T-helper 17 cell (primary cell): ENCODE measurements around the gene CD109. TPM values are rescaled to one million over a fixed set of nuclear protein-coding genes. Genes with fewer than 3 reads are reported as not detected.
"Not testable (repeated sequence)": the region's sequence is repeated elsewhere in the genome, so short reads cannot be mapped to it uniquely, and the experiment has no call there.

Source experiments
- ATAC-seq: fragments of 150-1000 bp; cut with Tn5 transposase; 2 replicates; pipeline ENCODE4 v1.10.0; 2021; ENCODE audit warnings: mild to moderate bottlenecking, moderate library complexity
- DNase-seq, 3 donors: peaks; one replicate each; pipeline versions ENCODE4 v3.0.0 to v3.0.0-alpha.2; 2020 to 2021
- H3K9me3 ChIP-seq: one replicate; pipeline ENCODE4 v1.7.0; 2013; ENCODE audit warnings: low read length, mild to moderate bottlenecking; ENCODE audit not compliant: control insufficient read depth, poor library complexity, severe bottlenecking
- H3K27ac Mint-ChIP-seq: one replicate; pipeline ENCODE4 v1.8.0; 2022; ENCODE audit warnings: mild to moderate bottlenecking, moderate library complexity, mixed read lengths
- H3K27me3 Mint-ChIP-seq: one replicate; pipeline ENCODE4 v1.8.0; 2022; ENCODE audit warnings: mixed read lengths
- H3K36me3 Mint-ChIP-seq: one replicate; pipeline ENCODE4 v1.8.0; 2022; ENCODE audit warnings: low read depth, mixed read lengths
- H3K4me1 Mint-ChIP-seq: one replicate; pipeline ENCODE4 v1.8.0; 2022; ENCODE audit warnings: mild to moderate bottlenecking, mixed read lengths
- H3K4me3 Mint-ChIP-seq: one replicate; pipeline ENCODE4 v1.8.0; 2022; ENCODE audit warnings: mild to moderate bottlenecking, moderate library complexity, mixed read lengths
- total RNA-seq, 4 donors: library from RNA in 2 of 4; stranded (reverse) in 2 of 4; gene quantifications; one replicate each; pipeline ENCODE4 v1.2.3 and lab custom pipeline; 2022 to 2026

CD109 gene
- total RNA-seq, 2 donors from 2014 or later: 0.30 to 0.83 TPM

DNA sequence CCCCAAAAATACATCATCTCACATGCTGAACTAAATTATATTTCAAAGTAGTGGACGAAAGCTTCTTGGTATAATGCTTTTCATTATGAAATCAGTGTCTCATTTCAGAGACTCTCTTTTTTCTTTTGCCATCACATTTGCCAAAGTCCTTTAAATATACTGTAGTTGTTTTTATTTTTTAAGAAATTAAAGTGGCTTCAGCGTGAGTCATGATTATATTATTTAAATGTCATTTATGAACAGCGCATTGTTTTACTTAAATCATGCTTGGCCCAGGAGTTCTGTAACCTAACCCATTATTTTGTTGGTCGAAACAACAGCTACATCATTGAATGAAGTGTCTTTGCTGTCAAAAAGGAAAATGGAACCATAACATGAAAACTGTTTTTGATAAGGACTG lies 100.9 kb downstream of the CD109 start:
- H3K9me3 ChIP-seq: no peaks in the 10 kb centered on the region
- no peaks in the 10 kb centered on the region for H3K27me3 Mint-ChIP-seq
- H3K36me3 Mint-ChIP-seq: peaks cover 2% of the 10 kb centered on the region
- no peak overlapping the region for H3K4me3 Mint-ChIP-seq
- DNase-seq (no peak), ATAC-seq (no peak)
- no peaks in the 10 kb centered on the region for H3K4me1 Mint-ChIP-seq
- no peak overlapping the region for H3K27ac Mint-ChIP-seq

DNA sequence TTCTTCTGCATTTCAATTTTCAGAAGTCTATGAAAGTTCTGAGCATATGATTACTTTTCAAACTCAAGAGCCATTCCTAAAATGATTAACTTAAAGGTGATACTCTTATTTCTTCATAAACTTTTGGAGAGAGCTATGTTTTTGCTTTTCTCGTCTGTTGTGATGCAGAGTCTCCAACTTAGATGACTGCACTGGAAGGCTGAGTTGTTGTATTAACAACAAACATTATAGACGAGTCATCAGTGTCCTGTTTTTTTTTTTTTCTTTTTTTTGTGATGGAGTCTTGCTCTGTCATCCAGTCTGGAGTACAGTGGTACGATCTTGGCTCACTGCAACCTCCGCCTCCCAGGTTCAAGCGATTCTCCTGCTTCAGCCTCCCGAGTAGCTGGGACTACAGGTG lies 101.9 kb downstream of the CD109 start:
- ATAC-seq (no peak), DNase-seq (no peak)
- Mint-ChIP-seq H3K4me1 (no peaks in the 10 kb centered on the region), H3K27me3 (peaks cover under 1% of the 10 kb centered on the region), H3K36me3 (peaks cover 2% of the 10 kb centered on the region), H3K4me3 (no peak overlapping the region), H3K27ac (no peak overlapping the region)
- no peaks in the 10 kb centered on the region for H3K9me3 ChIP-seq

DNA sequence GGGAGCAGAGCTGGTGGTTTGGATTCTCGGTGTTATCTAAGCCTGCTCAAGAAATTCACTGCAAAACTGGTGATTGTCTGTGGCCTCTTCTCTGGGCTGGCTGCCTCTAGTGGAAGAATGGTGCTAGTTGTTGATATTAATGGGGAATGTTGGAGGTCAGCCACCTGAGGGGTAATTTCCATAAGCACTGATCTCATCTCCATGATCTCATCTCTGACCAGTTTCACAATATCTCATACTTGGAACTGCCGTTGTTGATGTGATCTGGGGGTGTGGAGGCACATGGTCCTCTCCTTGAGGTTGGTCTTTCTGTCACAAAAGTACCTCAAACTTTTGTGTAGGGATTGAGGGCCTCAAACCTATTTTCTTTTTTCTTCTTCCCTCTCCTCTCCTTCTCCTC lies 102.6 kb downstream of the CD109 start:
- H3K9me3 ChIP-seq: no peaks in the 10 kb centered on the region
- H3K36me3 Mint-ChIP-seq: peaks cover 2% of the 10 kb centered on the region
- DNase-seq: no peak
- no peak overlapping the region for H3K27ac Mint-ChIP-seq
- H3K4me3 Mint-ChIP-seq: no peak overlapping the region
- H3K4me1 Mint-ChIP-seq: no peaks in the 10 kb centered on the region
- ATAC-seq: no peak
- peaks cover 4% of the 10 kb centered on the region for H3K27me3 Mint-ChIP-seq

- Mint-ChIP-seq H3K27me3 (peaks cover 4% of the 10 kb centered on the region), H3K4me3 (no peak overlapping the region), H3K36me3 (no peaks in the 10 kb centered on the region), H3K4me1 (no peaks in the 10 kb centered on the region), H3K27ac (no peak overlapping the region)
- no peaks in the 10 kb centered on the region for H3K9me3 ChIP-seq
- ATAC-seq (no peak), DNase-seq (no peak)
Observed at GRCh38 chr6:73800997-73801396, 105.0 kb downstream of the CD109 start.

DNA sequence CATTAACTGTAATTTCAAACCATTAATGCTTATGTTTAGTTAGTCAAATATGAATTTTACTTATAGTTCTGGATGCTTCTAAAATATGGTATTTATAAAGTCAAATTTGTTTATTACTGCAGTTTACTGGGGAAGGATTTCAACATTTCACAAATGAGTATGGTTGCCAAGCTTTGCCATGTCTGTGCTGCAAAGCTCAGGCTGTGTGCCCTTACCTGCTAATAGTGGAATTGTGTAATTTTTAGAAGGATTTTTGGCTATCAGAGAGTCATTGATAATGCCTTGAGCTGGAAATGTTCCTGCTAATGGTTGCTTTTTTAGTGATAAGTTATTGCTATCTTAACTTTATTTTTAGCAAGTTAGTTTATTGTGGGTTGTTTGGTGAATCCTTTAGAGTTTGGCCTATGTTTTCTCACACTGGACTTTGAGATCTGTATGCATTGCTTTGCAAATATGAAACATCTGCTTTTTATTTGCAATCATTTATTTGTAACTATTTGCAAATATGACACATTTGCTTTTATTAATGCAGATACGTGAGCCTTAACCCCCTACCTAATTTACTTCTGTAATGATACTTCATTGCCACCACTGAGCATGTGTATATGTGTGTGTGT lies 105.8 kb downstream of the CD109 start:
- no peaks in the 10 kb centered on the region for H3K4me1 Mint-ChIP-seq
- no peak for ATAC-seq
- peaks cover 4% of the 10 kb centered on the region for H3K27me3 Mint-ChIP-seq
- H3K36me3 Mint-ChIP-seq: no peaks in the 10 kb centered on the region
- H3K9me3 ChIP-seq: no peaks in the 10 kb centered on the region
- no peak overlapping the region for H3K4me3 Mint-ChIP-seq
- no peak for DNase-seq
- H3K27ac Mint-ChIP-seq: no peak overlapping the region

- Mint-ChIP-seq H3K36me3 (no peaks in the 10 kb centered on the region), H3K27me3 (peaks cover 4% of the 10 kb centered on the region), H3K4me3 (no peak overlapping the region), H3K4me1 (no peaks in the 10 kb centered on the region), H3K27ac (no peak overlapping the region)
- no peaks in the 10 kb centered on the region for H3K9me3 ChIP-seq
- no peak for DNase-seq
- no peak for ATAC-seq
Observed at GRCh38 chr6:73802366-73802765, 106.4 kb downstream of the CD109 start.

- ATAC-seq (no peak), DNase-seq (no peak)
- Mint-ChIP-seq H3K4me1 (no peaks in the 10 kb centered on the region), H3K27ac (no peak overlapping the region), H3K27me3 (peaks cover 4% of the 10 kb centered on the region), H3K4me3 (no peak overlapping the region), H3K36me3 (no peaks in the 10 kb centered on the region)
- H3K9me3 ChIP-seq: no peaks in the 10 kb centered on the region
Observed at GRCh38 chr6:73803562-73804241, 107.7 kb downstream of the CD109 start.

GRCh38 chr6:73805221-73805620 lies 109.2 kb downstream of the CD109 start:
- not testable (repeated sequence) for H3K4me1 Mint-ChIP-seq, DNase-seq, H3K27ac Mint-ChIP-seq, H3K9me3 ChIP-seq, H3K27me3 Mint-ChIP-seq, H3K36me3 Mint-ChIP-seq, ATAC-seq, H3K4me3 Mint-ChIP-seq

DNA sequence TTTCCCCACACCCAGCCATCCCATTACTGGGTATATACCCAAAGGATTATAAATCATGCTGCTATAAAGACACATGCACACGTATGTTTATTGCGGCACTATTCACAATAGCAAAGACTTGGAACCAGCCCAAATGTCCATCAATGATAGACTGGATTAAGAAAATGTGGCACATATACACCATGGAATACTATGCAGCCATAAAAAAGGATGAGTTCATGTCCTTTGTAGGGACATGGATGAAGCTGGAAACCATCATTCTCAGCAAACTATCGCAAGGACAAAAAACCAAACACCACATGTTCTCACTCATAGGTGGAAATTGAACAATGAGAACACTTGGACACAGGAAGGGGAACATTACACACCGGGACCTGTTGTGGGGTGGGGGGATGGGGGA lies 110.0 kb downstream of the CD109 start:
- not testable (repeated sequence) for H3K4me3 Mint-ChIP-seq, H3K9me3 ChIP-seq, H3K36me3 Mint-ChIP-seq, H3K4me1 Mint-ChIP-seq, ATAC-seq, DNase-seq, H3K27ac Mint-ChIP-seq, H3K27me3 Mint-ChIP-seq

GRCh38 chr6:73811706-73812105 lies 115.7 kb downstream of the CD109 start:
- Mint-ChIP-seq H3K27ac (no peak overlapping the region), H3K27me3 (no peaks in the 10 kb centered on the region), H3K4me1 (no peaks in the 10 kb centered on the region), H3K4me3 (no peak overlapping the region), H3K36me3 (no peaks in the 10 kb centered on the region)
- no peaks in the 10 kb centered on the region for H3K9me3 ChIP-seq
- ATAC-seq: no peak
- DNase-seq: no peak

GRCh38 chr6:73817253-73817652 lies 121.2 kb downstream of the CD109 start:
- ATAC-seq: no peak

GRCh38 chr6:73823046-73823735 lies 127.2 kb downstream of the CD109 start:
- Mint-ChIP-seq H3K36me3 (no peaks in the 10 kb centered on the region), H3K27me3 (no peaks in the 10 kb centered on the region), H3K4me1 (no peaks in the 10 kb centered on the region), H3K27ac (no peak overlapping the region), H3K4me3 (no peak overlapping the region)
- ATAC-seq: no peak
- no peak for DNase-seq
- no peaks in the 10 kb centered on the region for H3K9me3 ChIP-seq

More at GRCh38 chr6:73817253-73817652, 121.2 kb downstream of the CD109 start:
- H3K4me1 Mint-ChIP-seq: no peaks in the 10 kb centered on the region
- no peaks in the 10 kb centered on the region for H3K36me3 Mint-ChIP-seq
- H3K9me3 ChIP-seq: no peaks in the 10 kb centered on the region
- DNase-seq: no peak
- no peak overlapping the region for H3K27ac Mint-ChIP-seq
- no peaks in the 10 kb centered on the region for H3K27me3 Mint-ChIP-seq
- no peak overlapping the region for H3K4me3 Mint-ChIP-seq

DNA sequence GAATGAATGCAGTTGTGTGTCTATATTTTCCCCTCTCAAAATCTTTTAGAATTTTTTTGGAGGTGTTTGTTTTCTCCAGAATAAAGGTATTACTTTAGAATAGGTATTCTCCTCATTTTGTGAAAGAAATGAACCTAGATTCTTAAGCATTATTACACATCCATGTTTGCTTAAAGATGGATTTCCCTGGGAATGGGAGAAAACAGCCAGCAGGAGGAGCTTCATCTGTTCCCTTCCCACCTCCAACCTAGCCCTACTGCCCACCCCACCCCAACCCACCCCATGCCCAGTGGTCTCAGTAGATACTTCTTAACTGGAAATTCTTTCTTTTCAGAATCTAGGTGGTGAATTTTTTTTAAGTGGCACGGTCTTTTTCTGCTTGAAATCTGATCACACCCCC lies 127.8 kb downstream of the CD109 start:
- Mint-ChIP-seq H3K36me3 (no peaks in the 10 kb centered on the region), H3K27ac (no peak overlapping the region), H3K4me3 (no peak overlapping the region), H3K4me1 (no peaks in the 10 kb centered on the region), H3K27me3 (no peaks in the 10 kb centered on the region)
- ATAC-seq (no peak), DNase-seq (no peak)
- no peaks in the 10 kb centered on the region for H3K9me3 ChIP-seq

DNA sequence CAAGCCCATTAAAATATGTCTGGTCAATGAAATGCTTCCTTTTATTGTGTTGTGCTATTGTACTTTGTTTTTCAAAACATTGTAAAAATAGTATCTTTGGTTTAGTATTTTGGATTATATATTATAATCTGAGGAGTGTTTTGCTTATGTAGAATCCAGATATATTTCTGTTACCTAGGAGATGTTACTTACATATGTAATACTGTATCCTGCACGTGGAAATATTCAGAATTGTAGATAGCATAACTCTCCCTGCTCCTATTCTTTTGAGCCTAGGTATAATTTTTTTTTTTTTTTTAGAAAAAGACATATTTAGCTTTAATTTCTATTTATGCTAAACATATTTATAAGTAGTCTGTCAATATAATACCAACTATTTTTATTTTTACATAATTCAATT lies 130.6 kb downstream of the CD109 start:
- H3K9me3 ChIP-seq: no peaks in the 10 kb centered on the region
- Mint-ChIP-seq H3K4me3 (no peak overlapping the region), H3K4me1 (peaks cover 2% of the 10 kb centered on the region), H3K27me3 (no peaks in the 10 kb centered on the region), H3K36me3 (no peaks in the 10 kb centered on the region), H3K27ac (no peak overlapping the region)
- no peak for DNase-seq
- ATAC-seq: no peak
